ENCODE results near the gene KRT27.
"Not testable (repeated sequence)": the region's sequence is repeated elsewhere in the genome, so short reads cannot be mapped to it uniquely, and the experiment has no call there.

KRT27 gene, protein sequence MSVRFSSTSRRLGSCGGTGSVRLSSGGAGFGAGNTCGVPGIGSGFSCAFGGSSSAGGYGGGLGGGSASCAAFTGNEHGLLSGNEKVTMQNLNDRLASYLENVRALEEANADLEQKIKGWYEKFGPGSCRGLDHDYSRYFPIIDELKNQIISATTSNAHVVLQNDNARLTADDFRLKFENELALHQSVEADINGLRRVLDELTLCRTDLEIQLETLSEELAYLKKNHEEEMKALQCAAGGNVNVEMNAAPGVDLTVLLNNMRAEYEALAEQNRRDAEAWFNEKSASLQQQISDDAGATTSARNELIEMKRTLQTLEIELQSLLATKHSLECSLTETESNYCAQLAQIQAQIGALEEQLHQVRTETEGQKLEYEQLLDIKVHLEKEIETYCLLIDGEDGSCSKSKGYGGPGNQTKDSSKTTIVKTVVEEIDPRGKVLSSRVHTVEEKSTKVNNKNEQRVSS

DNA sequence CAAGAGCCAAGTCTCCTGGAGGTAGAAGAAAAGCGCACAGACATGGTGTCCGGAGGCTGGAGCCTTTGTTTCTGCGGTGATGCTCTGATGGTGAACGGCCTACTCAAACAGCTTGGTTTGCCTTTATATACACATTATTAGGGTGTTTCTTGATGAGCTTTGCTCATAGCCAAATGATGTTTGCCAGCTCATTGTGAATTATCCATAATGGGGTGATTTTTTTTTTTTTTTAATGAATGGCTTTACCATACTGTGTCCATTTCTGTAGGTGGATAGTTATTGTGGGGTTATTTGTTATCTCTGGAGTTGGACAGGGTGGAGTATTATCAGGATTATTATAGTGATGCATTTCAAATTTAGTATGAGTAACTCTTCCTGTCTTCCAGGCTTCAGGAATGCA, at the start of gene KRT27:
Gene KRT27 (minus strand): TSS at position 101 of the 400 bp plus-strand sequence. CDS start 57 bp downstream, at position 44.
- no peak for DNase-seq

DNA sequence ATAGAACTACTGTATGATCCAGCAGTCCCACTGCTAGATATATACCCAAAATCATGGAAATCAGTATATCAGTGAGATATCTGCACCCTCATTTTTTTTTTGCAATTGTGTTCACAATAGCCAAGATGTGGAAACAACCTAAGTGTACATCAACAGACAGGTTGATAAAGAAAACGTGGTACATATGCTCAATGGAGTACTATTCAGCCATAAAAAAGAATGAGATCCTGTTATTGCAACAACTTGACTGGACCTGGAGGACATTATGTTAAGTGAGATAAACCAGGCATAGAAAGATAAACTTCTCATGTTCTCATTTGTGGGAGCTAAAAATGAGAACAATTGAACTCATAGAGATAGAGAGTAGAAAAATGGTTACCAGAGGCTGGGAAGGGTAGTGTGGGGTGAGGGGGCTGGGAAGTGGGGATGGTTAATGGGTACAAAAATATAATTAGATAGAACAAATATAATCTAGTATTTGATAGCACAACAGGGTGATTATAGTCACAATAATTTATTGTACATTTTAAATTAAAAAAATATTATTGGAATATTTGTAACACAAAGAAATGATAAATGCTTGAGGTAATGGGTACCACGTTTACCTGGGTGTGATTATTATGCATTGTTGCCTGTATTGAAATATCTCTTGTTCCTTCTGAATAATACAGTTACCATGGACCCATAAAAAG, 47.9 kb upstream of the KRT27 start:
- DNase-seq: no peak

DNA sequence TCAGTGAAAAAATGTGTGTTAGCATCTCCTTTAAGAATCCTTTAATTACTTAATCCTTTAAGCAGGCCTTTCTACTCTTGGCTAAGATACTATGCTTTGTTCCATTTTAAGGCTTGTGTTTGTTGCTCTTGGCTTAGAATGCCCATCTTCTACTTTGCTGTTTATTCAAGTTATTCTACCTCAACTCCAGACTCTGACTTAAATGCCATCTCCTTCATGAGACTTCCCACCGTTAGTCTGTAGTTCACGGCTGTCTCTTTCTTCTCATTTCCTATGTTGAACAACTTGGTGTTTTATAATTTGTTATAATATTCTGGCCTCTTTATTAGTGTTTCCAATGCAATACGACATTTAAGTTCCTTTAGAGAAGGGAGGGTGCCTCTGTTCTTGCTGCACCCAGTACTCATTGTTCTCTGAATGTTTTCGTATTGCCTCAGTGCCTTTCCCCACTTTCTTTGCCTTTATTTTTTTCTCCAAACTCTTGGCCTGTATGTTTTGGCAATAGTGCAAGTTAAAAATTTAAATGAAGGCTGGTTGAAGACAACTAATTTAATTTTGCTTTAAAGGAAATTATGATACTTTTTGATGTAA, 46.2 kb upstream of the KRT27 start:
- no peak for DNase-seq

DNA sequence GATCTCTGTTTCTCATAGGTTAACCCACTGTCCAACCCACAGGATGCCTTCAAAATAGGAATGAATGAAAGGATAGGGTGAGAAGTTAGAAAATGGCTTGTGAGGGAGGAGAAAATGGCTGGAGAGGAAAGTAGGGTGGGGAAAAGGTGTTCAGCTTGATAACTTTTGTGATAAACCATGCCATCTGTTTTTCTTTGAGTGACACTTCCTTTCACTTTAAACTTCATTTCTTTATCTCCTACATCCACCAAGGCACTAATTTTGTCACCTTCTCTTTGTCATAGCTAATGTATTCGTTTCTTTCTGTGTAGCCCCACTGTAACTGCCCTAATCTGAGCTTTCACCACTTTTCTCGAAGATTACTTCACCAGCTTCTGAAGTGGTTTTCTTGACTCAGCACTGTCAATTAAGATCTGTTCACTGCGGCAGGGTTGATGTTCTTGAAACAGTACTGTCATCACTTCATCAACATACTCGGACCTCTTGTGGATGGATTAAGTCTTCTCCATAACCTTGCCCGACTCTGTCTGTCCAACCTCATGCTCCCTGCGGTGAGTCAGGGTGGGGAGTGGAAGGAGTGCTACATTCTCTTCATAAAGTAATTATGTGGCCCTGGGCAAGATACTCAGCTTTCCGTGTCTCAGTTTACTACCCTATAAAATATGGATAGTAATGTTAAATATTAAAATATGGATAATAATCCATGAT, 45.5 kb upstream of the KRT27 start:
- DNase-seq: no peak

DNA sequence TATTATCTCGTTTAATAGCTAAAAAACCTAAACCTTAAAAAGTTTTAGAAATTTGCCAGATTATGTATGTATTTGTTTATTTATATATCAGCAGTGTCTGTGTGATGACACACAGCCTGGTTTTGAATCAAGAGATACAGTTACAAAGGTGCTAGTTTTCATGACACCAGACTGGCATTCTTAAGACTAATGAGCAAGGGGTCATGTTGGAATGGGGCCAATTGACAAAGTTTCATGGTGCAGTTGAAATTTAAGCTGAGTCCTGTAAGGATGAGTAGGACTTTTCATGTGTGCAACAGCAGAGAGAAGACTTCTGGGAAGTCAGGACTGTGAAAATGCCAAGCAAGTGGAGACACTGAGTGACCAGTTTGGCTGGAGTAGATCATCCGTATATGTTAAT, 43.2 kb upstream of the KRT27 start:
- DNase-seq: no peak

DNA sequence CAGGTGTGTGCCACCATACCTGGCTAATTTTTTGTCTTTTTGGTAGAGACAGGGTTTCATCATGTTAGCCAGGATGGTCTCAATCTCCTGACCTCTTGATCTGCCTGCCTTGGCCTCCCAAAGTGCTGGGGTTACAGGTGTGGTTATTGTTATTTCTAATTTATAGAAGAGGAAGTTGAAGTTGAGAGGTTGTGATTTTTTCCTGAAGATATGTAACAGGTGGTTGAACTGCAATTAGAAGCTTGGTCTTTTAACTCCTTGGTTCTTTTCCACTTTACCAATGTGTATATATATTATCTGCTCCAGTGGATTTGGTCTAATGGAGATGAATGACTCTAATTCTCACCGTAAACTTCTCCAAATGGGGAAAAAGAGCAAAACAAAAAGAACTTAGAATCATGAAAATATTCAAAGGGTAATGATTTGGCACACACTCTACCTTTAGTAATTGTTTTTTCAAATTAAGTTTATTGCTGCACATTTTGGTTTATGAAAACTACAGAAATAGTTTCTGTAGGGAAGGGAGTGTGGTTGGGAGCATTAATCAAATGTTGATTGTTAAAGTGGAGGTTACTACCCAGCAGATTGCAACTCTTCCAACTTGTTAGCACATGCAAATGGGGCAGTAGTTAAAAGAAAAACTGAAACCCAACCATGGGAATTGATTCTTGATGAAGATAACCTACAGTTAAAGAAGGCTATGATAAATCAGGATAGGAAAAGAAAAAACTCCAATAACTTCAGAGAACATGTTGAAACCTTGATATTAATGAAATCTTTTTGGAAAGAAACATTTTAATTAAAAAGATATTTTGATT, 41.9 kb upstream of the KRT27 start:
- DNase-seq: no peak

DNA sequence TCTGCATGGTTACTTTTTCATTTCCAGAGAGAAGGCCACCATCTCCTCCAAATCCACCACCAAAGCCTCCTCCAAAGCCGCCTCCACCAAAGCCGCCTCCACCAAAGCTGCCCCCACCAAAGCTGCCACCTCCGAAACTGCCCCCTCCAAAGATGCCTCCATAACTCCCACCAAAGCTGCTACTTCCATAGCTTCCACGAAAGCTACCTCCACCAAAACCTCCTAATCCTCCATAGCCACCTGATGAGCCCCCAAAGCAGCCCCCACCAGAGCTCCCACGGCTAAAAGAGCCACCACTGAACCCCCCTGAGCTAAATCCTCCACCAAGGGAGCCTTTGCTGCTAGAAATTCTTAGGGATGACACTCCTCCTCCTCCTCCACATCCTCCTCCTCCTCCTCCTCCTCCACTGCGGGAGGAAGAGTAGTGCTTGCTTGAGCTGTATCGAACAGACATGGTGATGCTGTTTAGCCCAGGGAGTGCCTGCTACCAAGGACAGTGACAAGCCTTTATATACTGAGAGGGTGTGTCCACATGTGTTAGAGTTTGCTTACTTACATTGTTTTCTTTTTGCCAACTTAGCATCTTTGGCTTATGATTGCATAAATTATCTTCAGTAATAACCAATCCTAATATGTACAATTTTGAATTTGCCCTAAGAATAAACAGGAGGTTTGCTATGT, 39.9 kb upstream of the KRT27 start, which contains the start of gene KRT10:
Gene KRT10 (minus strand): TSS at position 483 of the 681 bp plus-strand sequence. CDS start 29 bp downstream, at position 454.
- no peak for DNase-seq

DNA sequence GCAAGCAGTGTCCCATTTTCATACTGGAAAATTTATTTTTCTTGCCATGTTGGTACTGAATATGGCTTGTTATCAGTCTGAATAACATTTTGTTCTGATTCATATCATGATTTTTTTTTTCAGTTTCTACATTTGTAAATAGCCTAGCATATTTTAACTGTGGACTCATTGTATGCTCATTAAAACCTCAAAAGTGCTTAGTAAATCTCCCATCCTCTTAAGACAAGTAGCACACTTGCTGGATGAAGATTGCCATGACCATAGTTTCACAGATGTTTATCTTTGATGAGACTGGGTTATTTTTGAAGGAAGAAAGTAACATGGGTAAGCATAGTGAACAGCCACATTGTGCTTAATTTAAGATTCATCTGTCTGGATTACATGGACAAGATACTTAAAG, 39.2 kb upstream of the KRT27 start:
- DNase-seq: no peak

DNA sequence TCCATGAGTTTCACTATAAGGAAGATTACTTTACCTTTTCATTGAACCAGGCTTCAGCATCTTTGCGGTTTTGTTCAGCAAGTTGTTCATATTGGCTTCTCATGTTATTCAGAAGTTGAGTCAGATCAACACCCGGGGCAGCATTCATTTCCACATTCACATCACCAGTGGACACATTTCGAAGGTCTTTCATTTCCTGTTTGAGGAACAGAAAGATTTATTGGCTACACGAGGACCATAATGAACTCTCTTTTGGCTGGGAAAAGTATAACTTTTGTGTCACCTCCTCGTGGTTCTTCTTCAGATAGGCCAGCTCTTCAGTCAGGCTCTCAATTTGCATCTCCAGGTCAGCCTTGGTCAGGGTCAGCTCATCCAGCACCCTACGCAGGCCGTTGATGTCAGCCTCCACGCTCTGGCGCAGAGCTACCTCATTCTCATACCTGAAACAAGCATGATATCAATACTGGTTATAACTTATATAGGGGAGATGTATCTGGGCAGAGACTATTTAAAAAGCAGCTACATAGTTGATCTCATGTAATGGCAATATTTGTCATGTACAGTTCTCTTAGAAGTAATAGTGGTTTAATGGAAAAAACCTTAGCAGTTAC, 38.0 kb upstream of the KRT27 start:
- DNase-seq: no peak

DNA sequence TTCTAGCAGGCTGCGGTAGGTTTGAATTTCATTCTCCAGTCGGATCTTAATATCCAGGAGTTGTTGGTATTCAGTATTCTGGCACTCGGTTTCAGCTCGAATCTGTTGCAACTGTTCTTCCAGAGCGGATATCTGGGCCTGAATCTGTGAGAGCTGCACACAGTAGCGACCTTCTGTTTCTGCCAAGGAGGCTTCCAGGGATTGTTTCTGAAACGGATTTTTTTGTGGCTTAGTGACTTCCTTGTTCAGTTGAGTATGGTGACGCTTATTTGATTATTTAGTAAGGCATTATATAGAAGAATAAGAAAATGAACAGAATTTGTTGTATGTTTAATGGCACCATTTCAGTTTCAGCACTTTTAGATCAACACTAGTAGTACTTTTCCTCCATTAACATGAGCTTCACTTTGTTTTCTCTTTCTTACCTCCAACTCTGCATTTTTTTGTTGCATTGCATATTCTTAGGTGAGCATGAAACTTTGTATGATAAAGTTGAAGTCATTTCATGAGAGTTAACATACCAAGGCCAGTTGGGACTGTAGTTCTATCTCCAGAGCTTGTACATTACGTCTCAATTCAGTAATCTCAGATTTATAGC, 37.3 kb upstream of the KRT27 start:
- DNase-seq: no peak

DNA sequence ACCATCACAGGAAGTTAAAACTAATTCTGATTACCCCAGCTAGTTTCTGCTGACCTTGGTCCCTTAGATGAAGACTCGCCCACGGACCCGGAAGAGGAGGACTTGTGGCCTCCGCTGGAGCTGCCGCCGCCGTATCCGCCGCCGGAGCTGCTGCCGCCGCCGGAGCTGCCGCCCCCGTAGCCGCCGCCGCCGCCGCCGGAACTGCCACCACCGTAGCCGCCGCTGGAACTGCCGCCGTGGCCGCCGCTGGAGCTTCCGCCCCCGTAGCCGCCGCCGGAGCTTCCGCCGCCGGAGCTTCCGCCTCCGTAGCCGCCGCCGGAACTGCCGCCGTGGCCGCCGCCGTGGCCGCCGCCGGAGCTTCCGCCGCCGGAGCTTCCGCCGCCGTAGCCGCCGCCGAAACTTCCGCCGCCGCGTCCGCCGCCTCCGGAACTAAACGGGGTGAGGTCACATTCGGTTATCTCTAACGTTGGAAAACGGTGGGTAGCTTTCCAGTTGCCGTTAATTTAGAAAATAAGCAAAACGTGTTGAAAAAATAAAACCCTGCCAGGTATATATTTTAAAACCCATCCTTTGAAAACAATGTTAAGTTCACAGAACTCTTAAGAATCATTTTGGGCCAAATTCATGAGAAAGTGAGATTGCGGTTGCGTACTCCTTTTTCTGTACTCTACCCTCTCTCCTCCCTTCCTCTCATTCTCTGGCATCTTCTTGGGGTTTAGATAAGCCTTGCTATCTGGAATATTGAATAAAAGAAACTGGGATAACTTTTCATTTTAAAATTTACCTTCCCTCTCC, 36.6 kb upstream of the KRT27 start:
- DNase-seq: peak; percentile 61

DNA sequence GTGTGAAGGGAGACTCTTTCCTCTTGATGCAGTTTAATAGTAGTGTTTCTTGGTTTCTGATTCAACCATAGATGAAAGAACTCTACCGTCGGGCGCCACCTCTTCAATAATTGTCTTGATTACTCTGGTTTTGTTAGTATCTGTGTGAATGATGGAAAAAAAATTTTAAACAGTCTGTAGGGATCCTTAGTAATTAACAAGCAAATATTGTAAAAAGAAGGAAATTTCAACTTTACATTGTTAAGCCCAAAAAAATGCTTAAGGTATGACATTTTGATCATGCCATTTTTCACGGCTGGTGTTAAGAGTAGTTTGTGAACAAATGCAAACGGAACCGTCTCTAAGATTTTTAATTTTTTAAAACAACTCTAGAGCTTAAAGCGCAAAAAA, 36.0 kb upstream of the KRT27 start:
- DNase-seq: no peak

DNA sequence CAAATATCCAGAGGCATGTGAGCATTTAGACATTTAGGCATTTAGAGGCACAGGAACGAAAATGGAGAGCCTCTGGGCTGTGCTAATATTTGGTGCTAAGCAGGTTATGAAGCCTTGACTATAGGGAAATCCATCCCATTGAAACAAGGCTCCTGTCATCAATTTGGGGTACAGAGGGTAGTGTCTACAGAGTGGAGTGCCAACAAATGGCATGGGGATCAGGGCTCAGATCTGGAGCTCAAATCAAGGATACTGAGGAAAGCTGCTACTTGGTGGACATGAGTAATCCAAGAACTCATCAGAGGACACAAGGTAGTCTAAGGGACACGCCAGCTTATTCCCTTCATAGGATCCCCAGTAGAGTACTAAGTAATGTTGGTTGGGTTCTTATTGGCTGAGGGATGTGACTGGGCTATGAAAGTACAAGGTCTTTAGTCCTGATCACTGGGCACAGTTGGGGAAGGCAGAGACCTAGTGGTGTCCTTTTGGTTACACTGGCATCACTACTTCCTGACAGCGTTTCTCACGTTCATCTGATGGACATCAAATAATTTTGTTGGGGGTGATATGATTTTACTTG, 34.8 kb upstream of the KRT27 start:
- DNase-seq: no peak

DNA sequence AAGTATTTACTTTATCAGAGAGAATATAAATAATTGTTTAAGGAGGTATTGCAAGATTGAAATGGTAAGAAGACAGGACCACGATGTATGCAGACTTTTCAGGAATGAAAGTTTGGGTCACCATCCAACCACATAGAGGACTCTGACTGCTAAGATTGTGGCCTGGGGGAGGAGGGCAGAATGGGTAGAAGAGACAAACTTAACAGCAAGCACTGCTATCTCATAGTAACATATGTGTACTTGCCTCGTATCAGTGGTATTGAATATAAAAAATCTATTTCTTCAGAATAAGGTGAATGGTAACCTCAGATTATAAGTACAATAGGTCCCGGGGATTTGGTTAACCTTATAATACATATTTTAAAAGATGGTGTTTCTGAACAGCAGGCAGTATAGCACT, 34.2 kb upstream of the KRT27 start:
- no peak for DNase-seq

DNA sequence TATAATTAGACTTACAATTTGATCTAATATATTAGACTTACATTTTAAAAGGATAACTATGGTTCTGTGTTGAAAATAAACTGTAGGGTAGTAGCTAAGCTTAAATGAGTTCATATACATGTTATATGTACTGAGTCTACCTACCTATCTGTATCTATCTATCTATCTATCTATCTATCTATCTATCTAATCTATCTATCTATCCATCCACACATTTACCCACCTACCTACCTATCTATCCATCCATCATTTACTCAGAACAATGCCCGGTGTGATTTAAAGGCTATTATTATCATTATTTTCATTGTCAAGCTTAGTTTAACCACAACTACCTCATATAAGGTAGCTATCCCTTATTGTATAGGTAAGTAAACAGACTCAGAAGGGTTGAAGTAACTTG, 33.0 kb upstream of the KRT27 start:
- no peak for DNase-seq

DNA sequence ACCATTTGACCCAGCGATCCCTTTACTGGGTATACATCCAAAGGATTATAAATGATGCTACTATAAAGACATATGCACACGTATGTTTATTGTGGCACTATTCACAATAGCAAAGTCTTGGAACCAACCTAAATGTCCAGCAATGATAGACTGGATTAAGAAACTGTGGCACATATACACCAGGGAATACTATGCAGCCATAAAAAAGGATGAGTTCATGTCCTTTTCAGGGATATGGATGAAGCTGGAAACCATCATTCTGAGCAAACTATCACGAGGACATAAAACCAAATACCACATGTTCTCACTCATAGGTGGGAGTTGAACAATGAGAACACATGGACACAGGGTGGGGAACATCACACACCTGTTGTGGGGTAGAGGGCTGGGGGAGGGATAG, 32.3 kb upstream of the KRT27 start:
- DNase-seq: not testable (repeated sequence)

DNA sequence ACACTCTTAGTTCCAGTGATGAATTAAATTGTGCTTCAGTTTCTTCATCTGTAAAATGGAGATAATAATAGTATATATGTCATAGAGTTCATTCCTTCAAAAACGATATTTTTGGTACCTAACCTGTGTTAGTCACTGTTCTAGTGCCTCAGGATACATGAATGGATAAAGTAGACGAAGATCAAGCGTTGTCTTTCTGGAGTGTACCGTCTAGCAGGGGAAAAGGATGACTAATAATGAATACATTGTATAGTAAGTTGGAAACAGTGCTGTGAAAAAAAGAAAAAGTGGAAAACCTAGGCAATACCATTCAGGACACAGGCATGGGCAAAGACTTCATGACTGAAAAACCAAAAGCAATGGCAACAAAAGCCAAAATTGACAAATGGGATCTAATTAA, 31.5 kb upstream of the KRT27 start:
- DNase-seq: no peak

DNA sequence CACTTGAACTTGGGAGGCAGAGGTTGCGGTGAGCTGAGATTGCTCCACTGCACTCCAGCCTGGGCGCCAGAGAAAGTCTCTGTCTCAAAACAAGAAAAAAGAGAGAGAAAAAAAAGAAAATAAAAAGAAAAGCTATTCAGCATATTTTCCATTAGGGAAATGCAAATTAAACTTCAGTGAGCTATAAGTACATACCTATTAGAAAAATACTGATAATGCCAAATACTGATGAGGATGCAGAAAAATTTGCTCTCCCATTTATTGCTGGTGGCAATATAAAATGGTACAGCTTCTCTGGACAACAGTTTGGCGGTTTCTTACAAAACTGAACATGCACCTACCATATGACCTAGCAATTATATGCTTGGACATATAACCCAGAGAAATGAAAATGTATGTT, 30.3 kb upstream of the KRT27 start:
- no peak for DNase-seq

DNA sequence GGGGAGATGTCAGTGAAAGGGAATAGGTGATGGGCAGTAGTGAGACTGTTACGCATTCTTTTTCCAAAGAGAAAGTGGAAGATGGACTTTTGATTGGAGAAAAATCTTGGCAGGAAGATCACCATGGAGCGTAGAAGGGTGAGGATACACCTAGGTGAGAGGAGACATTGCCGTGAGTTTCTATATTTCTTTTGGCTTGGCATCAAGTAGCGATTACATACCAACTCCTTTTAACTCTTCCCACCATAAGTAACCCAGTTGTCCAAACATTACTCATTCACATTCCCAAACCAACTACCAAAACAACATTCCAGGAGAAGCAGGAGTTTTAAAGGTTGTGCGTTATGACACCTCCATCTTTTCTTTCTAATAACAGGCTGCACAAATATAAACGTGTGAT, 28.1 kb upstream of the KRT27 start:
- DNase-seq: no peak

All from DMS79 (cell line).